Islet precursor cell (in vitro differentiated cells): ENCODE results near the gene CERCAM.

Experiments
- DNase-seq: peaks from one replicate; pipeline ENCODE4 v3.0.0-alpha.2; 2018

The CERCAM gene

DNA sequence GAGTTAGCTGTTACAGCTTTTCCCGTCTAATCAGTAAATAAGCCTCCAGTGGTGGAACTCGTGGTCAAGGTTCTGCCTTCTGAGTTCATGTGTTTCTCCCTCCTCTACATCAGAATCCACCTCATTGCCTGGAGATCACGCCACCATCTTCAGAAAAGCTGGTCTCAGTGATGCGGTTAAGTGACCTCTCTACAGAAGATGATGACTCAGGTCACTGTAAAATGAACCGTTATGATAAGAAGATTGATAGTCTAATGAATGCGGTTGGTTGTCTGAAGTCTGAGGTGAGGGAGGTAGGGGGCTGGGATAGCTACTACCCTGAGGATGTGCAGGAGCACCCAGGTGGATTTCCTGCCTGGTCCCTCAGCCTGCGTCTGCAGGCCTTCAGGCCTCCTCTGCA is 48.4 kb downstream of the CERCAM start:
- DNase-seq: no peak

DNA sequence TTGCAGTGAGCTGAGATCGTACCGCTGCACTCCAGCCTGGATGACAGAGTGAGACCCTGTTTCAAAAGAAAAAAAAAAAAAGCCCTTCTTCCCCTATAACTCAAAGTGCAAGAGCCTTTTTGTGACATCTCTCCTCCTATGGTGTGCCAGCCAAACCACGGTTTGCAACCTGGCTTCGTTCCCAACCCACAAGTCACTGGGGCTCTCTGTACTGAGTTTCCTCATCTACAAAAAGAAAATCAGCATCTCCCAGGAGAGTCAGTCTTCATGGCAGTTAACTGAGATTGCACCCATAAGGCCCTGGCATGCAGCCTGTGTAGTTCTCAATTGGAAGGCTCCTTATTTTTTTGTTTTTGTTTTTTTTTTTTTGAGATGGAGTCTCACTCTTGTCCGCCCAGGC is 49.9 kb downstream of the CERCAM start:
- no peak for DNase-seq

DNA sequence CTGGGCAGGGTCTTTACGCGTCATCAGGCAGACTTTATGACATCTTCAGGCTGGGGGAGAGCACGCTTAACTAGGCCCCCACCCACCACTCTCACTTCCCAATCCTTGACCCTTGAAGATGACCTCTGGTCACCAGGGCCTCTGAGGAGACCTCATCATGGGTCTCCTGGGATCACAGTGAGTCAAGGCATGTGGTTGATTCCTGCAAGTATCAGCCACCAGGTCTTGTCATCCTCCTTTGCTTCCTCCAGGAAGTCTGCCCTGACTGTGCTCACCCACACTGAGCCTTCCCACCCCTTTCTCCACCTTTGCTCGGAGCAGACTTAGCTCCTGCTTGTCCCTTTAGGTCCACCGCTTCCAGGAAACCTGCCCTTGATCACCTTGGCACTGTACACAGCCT is 52.4 kb downstream of the CERCAM start:
- no peak for DNase-seq

DNA sequence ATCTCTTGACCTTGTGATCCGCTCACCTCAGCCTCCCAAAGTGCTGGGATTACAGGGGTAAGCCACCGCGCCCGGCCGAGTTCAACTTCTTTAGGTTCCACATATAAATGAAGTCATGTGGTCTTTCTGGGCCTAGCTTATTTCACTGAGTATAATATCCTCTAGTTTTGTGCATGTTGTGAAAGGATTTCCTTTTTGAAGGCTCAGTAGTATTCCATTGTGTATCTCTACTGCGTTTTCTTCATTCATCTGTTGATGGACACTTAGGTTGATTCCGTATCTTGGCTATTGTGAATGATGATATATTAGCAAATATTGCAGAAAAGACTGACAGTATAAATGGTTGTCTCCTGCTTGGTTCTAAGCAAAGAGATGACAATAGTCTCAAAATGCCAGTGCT is 55.2 kb downstream of the CERCAM start:
- no peak for DNase-seq

DNA sequence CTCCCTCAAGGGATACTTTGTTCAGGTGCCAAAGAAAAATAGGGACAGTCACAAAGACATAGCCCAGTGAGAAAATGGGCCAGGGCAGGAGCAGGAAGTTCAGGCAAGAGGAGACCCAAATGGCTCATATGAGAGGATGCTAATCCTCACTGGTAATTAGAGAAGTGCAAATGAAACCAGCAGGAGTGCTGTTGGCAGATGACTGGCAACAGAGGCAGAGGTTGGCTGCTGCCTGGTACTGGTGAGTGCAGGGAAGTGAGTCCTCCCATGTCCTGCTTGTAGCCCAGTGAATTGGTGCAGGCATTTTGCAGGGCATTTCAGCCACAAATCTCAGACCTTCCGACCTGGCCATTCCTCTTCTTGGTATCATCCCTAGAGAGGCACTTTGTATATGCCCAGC is 58.6 kb downstream of the CERCAM start:
- DNase-seq: no peak

DNA sequence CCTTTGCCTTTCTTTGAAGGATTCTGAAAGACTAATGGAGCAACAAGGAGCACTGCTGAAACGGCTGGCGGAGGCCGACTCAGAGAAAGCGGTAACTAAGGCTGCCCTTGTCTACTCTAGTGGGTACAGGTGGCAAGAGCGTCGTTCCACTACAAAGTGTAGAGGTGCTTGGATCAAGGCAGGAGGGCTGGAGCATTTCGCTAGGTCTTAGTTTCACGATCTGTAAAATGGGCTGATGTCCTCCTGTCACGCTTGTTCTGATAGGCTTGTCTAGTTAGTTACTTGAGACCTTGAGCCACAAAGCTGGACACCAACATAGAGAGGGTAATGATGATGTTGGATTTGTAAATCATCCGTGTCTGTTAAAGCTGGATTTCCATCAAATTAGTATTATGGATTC is 60.9 kb downstream of the CERCAM start:
- no peak for DNase-seq

DNA sequence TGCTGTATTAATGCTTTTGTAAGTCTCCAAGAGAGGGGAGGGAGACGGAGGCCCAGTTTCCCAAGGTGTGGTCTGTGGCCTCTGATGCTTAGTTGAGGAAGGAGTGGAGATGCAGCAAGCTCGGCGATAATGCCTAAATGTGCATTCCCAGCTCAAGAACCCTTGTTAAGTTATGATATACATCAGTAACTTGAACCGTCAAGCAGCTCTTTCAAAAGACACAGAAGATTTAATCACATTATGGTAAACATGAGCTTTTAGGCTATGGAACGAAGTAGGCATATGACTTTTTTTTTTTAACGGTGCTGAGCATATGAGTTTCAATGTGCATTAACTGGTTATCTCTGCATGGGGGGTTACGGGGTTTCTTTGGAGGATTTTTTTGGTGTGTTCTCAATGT is 61.5 kb downstream of the CERCAM start:
- DNase-seq: no peak

DNA sequence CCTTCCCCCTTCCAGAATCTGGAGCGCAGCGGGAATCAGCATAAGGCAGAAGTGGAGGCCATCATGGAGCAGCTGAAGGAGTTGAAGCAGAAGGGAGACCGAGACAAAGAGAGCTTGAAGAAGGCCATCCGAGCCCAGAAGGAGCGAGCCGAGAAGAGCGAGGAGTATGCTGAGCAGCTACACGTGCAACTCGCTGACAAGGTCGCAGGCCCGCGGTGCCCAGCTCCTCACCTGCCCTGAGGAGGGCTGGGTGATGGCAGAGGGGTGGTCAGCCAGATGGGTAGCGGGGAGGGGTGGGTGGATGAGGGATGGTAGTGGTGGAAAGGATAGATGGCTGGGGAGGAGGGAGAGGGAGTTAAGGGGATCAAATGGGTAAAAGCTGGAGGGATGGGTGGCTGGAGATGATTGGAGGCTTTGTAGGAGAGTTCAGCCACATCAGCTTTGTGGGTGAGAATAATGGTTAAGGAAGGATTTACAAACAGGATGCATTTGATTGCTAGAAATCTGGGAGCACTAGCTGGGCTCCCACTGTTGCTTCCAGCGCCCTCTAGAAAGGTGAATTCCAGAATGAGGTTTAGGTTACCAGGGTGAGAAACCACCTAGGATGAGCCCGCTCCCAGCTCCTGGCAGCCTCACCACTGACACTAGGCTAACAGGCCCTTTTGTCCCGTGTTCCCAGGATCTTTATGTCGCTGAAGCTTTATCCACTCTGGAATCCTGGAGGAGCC is 64.2 kb downstream of the CERCAM start:
- no peak for DNase-seq

DNA sequence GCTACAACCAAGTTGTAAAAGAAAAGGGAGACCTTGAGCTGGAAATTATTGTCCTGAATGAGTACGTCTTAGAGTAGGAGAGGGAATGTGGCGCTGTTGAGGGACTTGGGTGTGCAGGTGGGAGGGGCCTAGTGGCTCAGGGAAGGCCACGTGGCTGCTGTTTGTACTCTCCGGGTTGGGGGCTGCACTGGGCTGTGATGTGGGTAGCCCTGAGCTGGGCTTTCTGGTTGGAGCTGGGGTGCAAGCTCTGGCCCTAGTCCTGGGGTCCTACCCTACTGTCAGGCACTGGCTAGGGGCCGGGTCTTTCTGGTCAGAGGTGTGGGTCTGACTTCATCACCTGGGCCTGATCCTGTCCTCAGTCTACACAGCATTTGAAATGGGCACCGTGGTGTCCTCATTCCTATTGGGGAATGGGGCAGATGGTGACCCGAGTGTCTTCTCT is 64.8 kb downstream of the CERCAM start:
- no peak for DNase-seq

DNA sequence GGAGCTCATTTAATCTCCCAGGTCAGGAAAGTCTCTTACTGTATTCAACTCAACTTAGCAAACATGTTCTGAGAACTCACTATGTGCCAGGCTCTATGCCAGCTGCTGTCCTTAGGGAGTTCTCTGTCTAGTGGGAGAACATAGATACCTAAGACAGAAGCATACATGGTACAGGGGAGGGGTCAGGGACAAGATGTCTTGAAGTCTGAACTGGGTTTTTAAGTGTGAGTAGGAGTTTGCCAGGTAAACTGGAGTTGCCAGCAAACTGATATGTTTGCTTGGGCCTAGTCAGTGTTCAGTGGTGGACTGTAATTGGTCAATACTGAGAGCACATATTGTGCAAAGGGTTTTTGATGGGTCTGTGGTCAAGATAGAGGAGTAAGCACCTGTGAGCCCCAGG is 65.5 kb downstream of the CERCAM start:
- no peak for DNase-seq
